ENCODE results near the gene DNAJB6.
A peak's percentile ranks its signal among the peaks of the same experiment; 100 is the strongest.

Gene DNAJB6

GRCh38 chr7:157336383-157337315 is at the start of gene DNAJB6:
TSS of gene DNAJB6 (plus strand) at chr7:157337004. CDS start at chr7:157358573, 21,569 bp downstream.
- peak; percentile 94 for DNase-seq

- DNase-seq, result no peak
Measured at GRCh38 chr7:157291404-157292080, 45.3 kb upstream of the DNAJB6 start.

- no peak for DNase-seq
Measured at GRCh38 chr7:157292258-157292657, 44.5 kb upstream of the DNAJB6 start.

GRCh38 chr7:157292770-157293412 is 43.9 kb upstream of the DNAJB6 start:
- DNase-seq, result no peak

GRCh38 chr7:157293413-157293788 is 43.4 kb upstream of the DNAJB6 start:
- DNase-seq, result no peak

- DNase-seq, result no peak
Measured at GRCh38 chr7:157294773-157295172, 42.0 kb upstream of the DNAJB6 start.

GRCh38 chr7:157295338-157295737 is 41.5 kb upstream of the DNAJB6 start:
- DNase-seq, result no peak

- no peak for DNase-seq
Measured at GRCh38 chr7:157297185-157297584, 39.6 kb upstream of the DNAJB6 start.

GRCh38 chr7:157299317-157299612 is 37.5 kb upstream of the DNAJB6 start:
- DNase-seq, result no peak

- DNase-seq, result peak; percentile 65
Measured at GRCh38 chr7:157299613-157300368, 37.0 kb upstream of the DNAJB6 start.

- DNase-seq, result no peak
Measured at GRCh38 chr7:157300369-157300825, 36.4 kb upstream of the DNAJB6 start.

- DNase-seq, result peak; percentile 26
Measured at GRCh38 chr7:157301610-157302120, 35.1 kb upstream of the DNAJB6 start.

GRCh38 chr7:157306846-157307838 is 29.7 kb upstream of the DNAJB6 start:
- DNase-seq, result no peak

- DNase-seq, result no peak
Measured at GRCh38 chr7:157309988-157310668, 26.7 kb upstream of the DNAJB6 start.

- no peak for DNase-seq
Measured at GRCh38 chr7:157310676-157311185, 26.1 kb upstream of the DNAJB6 start.

- DNase-seq, result peak; percentile 55
Measured at GRCh38 chr7:157312941-157313340, 23.9 kb upstream of the DNAJB6 start.

- no peak for DNase-seq
Measured at GRCh38 chr7:157313645-157314044, 23.2 kb upstream of the DNAJB6 start.

GRCh38 chr7:157318015-157318706 is 18.6 kb upstream of the DNAJB6 start:
- DNase-seq, result peak; percentile 94

GRCh38 chr7:157320608-157320980 is 16.2 kb upstream of the DNAJB6 start:
- DNase-seq, result peak; percentile 68

- DNase-seq, result no peak
Measured at GRCh38 chr7:157323401-157323800, 13.4 kb upstream of the DNAJB6 start.

Measured in inflammatory macrophage treated with lipopolysaccharide for 4 hours (primary cell).